Left ventricle myocardium inferior (tissue), 1 donor: ENCODE results near the gene HYOU1. TPM values are rescaled to one million over a fixed set of nuclear protein-coding genes. Genes with fewer than 3 reads are reported as not detected.

Experiments used
- DNase-seq: peaks from one replicate; pipeline ENCODE4 v3.0.0-alpha.2; 2020
- H3K27ac ChIP-seq: fragments of 200-600 bp; replicated peaks from 2 replicates; pipeline ENCODE4 v1.8.0; 2021
- H3K27me3 ChIP-seq: fragments of 200-600 bp; 2 replicates; pipeline ENCODE4 v1.8.0; 2021; ENCODE audit warnings: low read depth
- H3K36me3 ChIP-seq: fragments of 200-600 bp; 2 replicates; pipeline ENCODE4 v1.8.0; 2021
- H3K4me1 ChIP-seq: fragments of 200-600 bp; 2 replicates; pipeline ENCODE4 v1.8.0; 2021
- H3K4me3 ChIP-seq: fragments of 200-600 bp; 2 replicates; pipeline ENCODE4 v1.8.0; 2021; ENCODE audit warnings: mild to moderate bottlenecking, moderate library complexity
- H3K9me3 ChIP-seq: fragments of 200-600 bp; replicated peaks from 2 replicates; pipeline ENCODE4 v1.8.0; 2021
- intact Hi-C: fragments of 100-400 bp; cut with micrococcal nuclease; formaldehyde crosslinking; loops from one replicate; pipeline ENCODE4 v1.11.0; 2022
- total RNA-seq: library from RNA; stranded (reverse); fragmentation: NEBNext Ultra II Directional; extraction: Animal tissue kit (Norgen Biotek cat#: 25700); gene quantifications from one replicate; pipeline ENCODE4 v1.2.1, GENCODE V29; 2021
- TF ChIP-seq, protein P1 (sequence below): fragments of 200-600 bp; IDR thresholded peaks from 2 replicates; pipeline ENCODE4 v1.8.0; 2021; ENCODE audit warnings: antibody characterized with exemption, mild to moderate bottlenecking, borderline replicate concordance
- donor health status: DM: no; HTN: yes; CAD: no; lungs with severe emphysema.

HYOU1 gene
- total RNA-seq, 1 donor from 2014 or later: 71.8 TPM

DNA sequence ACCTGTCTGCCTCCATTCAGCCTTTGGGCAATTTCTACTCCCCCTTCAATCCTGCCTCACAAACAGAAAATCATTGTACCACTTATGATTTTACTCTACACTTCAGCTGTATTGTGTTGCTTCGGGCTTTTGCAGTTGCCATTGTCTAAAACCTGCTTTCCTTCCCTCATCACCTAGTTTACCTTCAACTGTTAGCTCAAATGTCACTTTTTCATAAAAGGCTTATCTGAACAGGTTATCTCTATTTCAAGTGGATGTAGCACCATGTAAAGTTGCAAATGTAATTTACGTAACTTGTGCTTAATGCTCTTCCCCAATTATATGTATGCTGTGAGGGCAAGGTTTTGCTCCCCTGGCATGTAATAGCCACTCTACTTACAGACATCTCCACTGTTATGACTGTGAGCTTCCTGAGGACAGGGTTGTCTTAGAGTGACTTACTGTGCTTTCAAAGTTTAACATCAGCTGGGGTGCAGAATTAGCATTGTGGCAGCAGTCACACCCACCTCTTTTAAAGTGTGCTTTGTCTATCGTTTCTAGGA, 44.3 kb downstream of the HYOU1 start:
- no peak overlapping the region for H3K4me3 ChIP-seq
- peaks cover 80% of the 10 kb centered on the region for H3K36me3 ChIP-seq
- H3K27ac ChIP-seq: no peak overlapping the region
- peaks cover 28% of the 10 kb centered on the region for H3K4me1 ChIP-seq
- no peaks in the 10 kb centered on the region for H3K27me3 ChIP-seq
- TF ChIP-seq, protein P1, sequence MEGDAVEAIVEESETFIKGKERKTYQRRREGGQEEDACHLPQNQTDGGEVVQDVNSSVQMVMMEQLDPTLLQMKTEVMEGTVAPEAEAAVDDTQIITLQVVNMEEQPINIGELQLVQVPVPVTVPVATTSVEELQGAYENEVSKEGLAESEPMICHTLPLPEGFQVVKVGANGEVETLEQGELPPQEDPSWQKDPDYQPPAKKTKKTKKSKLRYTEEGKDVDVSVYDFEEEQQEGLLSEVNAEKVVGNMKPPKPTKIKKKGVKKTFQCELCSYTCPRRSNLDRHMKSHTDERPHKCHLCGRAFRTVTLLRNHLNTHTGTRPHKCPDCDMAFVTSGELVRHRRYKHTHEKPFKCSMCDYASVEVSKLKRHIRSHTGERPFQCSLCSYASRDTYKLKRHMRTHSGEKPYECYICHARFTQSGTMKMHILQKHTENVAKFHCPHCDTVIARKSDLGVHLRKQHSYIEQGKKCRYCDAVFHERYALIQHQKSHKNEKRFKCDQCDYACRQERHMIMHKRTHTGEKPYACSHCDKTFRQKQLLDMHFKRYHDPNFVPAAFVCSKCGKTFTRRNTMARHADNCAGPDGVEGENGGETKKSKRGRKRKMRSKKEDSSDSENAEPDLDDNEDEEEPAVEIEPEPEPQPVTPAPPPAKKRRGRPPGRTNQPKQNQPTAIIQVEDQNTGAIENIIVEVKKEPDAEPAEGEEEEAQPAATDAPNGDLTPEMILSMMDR: no peak
- no peaks in the 10 kb centered on the region for H3K9me3 ChIP-seq
- intact Hi-C loops: no loop called here
- DNase-seq: no peak

DNA sequence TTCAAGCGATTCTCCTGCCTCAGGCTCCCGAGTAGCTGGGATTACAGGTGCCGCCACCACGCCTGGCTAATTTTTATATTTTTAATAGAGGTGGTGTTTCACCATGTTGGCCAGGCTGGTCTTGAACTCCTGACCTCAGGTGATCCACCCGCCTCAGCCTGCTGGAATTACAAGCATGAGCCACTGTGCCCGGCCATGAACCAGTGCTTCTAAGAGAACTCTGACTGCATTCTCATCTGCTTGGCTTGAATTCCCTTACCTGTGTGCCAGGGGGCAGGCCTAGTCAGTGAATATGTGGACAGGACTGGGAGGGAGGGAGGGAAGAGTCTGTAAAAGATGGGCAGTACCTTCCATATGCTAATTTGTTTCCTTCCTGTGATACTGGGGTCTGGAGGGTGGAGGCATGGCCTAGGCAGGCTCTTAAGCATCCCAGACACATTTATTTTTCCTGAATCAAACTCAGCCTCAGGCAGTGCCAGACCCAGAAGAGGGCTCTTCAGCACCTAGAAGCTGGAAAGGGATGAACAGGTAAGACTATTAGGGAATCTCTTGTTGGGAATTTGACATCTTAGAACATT, 45.4 kb downstream of the HYOU1 start:
- intact Hi-C loops: no loop called here
- H3K9me3 ChIP-seq: no peaks in the 10 kb centered on the region
- H3K4me1 ChIP-seq: peaks cover 26% of the 10 kb centered on the region
- TF ChIP-seq, protein P1: no peak
- peaks cover 91% of the 10 kb centered on the region for H3K36me3 ChIP-seq
- no peak overlapping the region for H3K4me3 ChIP-seq
- H3K27me3 ChIP-seq: no peaks in the 10 kb centered on the region
- no peak overlapping the region for H3K27ac ChIP-seq
- DNase-seq: no peak

DNA sequence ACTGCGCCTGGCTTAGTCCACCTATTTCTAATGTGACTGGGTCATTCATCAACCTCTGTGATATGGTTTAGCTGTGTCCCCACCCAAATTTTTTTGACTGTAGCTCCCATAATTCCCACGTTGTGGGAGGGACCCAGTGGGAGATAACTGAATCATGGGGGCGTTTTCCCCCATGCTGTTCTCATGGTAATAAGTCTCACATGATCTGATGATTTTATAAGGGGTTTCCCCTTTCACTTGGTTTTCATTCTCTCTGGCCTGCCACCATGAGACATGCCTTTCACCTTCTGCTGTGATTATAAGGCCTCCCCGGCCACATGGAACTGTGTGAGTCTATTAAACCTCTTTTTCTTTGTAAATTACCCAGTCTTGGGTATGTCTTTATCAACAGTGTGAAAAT, 50.3 kb downstream of the HYOU1 start:
- DNase-seq: no peak
- TF ChIP-seq, protein P1: no peak
- no peak overlapping the region for H3K27ac ChIP-seq
- peaks cover 90% of the 10 kb centered on the region for H3K36me3 ChIP-seq
- no peaks in the 10 kb centered on the region for H3K27me3 ChIP-seq
- peaks cover 11% of the 10 kb centered on the region for H3K4me1 ChIP-seq
- no peaks in the 10 kb centered on the region for H3K9me3 ChIP-seq
- intact Hi-C loops: no loop called here
- no peak overlapping the region for H3K4me3 ChIP-seq

DNA sequence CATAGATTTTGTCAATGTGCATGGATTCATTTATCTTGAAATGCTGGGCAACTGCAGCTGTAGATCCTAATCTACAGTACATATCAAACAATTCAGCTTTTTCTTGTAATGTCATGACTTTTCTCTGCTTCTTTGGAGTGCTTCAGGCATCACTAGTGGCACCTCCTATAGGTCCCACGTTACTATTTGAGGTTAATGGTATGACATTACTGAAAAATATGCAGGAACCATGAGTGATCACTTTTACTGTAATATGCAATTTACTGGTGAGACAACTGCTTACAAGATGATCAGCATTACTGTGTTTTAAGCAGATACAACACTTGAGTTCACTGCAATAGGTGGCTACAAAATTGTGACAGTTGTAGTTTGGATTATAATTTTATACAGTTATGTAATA, 56.1 kb downstream of the HYOU1 start:
- TF ChIP-seq, protein P1: no peak
- Histone ChIP-seq H3K27ac (no peak overlapping the region), H3K27me3 (no peaks in the 10 kb centered on the region), H3K36me3 (peaks cover 71% of the 10 kb centered on the region), H3K9me3 (no peaks in the 10 kb centered on the region), H3K4me3 (no peak overlapping the region), H3K4me1 (peaks cover 36% of the 10 kb centered on the region)
- intact Hi-C loops: no loop called here
- no peak for DNase-seq

DNA sequence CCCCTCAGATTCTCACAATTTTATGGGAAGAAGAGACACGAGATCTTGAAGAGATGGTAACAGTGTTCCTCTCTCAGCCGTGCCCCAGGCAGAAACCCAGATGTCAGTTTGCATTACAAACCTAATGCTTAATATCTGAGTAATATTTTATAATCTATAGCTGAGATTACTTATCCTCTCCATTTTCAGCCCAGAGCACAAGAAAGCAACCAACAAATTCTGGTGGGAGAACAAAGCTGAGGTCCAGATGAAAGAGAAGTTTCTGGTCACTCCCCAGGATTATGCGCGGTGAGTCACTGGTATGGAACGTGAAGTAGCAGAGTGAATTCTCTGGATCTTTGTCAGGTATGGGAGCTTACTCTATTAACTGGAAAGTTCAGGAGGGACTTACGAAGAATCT, 58.2 kb downstream of the HYOU1 start:
- intact Hi-C loops: no loop called here
- H3K4me1 ChIP-seq: peaks cover 36% of the 10 kb centered on the region
- TF ChIP-seq, protein P1: no peak
- H3K4me3 ChIP-seq: peak overlapping the region; percentile 99
- H3K27me3 ChIP-seq: no peaks in the 10 kb centered on the region
- no peak for DNase-seq
- H3K9me3 ChIP-seq: no peaks in the 10 kb centered on the region
- H3K36me3 ChIP-seq: peaks cover 50% of the 10 kb centered on the region
- peak overlapping the region; percentile 90 for H3K27ac ChIP-seq
